Mucosa of descending colon (tissue), 3 donors: Measurements from ENCODE around the gene ZCCHC3. TPM values are rescaled to one million over a fixed set of nuclear protein-coding genes. Genes with fewer than 3 reads are reported as not detected.

Experiments used
- ATAC-seq: fragments of 200-7000 bp; cut with Tn5 transposase; one replicate; pipeline ENCODE4 v1.9.1; 2020; ENCODE audit warnings: mild to moderate bottlenecking, moderate library complexity
- DNase-seq, 3 donors: peaks; one replicate each; pipeline ENCODE4 v3.0.0-alpha.2; 2020
- H3K36me3 ChIP-seq: fragments of 200-600 bp; one replicate; pipeline ENCODE4 v1.8.0; 2021; ENCODE audit warnings: low read depth, mild to moderate bottlenecking
- H3K4me1 ChIP-seq: fragments of 200-600 bp; one replicate; pipeline ENCODE4 v1.8.0; 2021; ENCODE audit warnings: low read depth, mild to moderate bottlenecking
- H3K4me3 ChIP-seq: fragments of 200-600 bp; one replicate; pipeline ENCODE4 v1.8.0; 2021; ENCODE audit warnings: mild to moderate bottlenecking
- H3K9me3 ChIP-seq: fragments of 200-600 bp; one replicate; pipeline ENCODE4 v1.8.0; 2021; ENCODE audit warnings: mild to moderate bottlenecking
- intact Hi-C, 2 donors: fragments of 100-400 bp; cut with DNase I in 1 of 2; cut with micrococcal nuclease in 1 of 2; formaldehyde crosslinking; loops; one replicate each; pipeline versions ENCODE4 v1.11.0 to v1.11.1; 2022; cut with DNase I, micrococcal nuclease
- total RNA-seq, 3 donors: library from RNA; stranded (reverse); fragmentation: NEBNext Ultra II Directional in 2 of 3; extraction: Animal tissue kit (Norgen Biotek cat#: 25700) in 2 of 3; gene quantifications; one replicate each; pipeline versions ENCODE4 v1.2.1 to v1.2.4, GENCODE V29; 2021 to 2023
- TF ChIP-seq, protein P1 (sequence below): fragments of 200-600 bp; IDR thresholded peaks from one replicate; pipeline ENCODE4 v1.8.0; 2022; ENCODE audit warnings: antibody characterized with exemption, mild to moderate bottlenecking
- donor health status: DM: no; HTN: no; CAD: no; lungs with moderate emphysema.
- donor health status: DM: no; HTN: no; CAD: no.
- donor health status: DM: no; HTN: yes; CAD: no.

ZCCHC3 gene
- total RNA-seq, 3 donors from 2014 or later: 12.0 to 18.7 (median 12.6) TPM

DNA sequence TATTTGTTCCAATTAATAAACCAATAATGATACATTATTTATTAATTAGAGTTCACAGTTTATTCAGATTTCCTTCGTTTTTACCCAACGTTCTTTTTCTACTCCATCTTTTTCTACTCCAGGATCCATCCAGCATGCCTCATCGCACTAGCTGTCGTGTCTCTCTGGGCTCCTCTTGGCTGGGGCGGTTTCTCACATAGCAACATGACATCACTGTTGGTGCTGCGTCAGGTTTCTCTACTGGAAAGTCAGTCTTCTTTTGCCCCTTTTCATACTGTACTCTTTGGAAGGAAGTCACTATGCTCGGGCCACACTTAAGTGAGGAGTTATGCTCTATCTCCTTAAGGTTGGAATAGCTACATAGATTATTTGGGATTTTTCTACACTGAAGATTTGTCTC, 14.2 kb downstream of the ZCCHC3 start:
- no peak for ATAC-seq
- TF ChIP-seq, protein P1, sequence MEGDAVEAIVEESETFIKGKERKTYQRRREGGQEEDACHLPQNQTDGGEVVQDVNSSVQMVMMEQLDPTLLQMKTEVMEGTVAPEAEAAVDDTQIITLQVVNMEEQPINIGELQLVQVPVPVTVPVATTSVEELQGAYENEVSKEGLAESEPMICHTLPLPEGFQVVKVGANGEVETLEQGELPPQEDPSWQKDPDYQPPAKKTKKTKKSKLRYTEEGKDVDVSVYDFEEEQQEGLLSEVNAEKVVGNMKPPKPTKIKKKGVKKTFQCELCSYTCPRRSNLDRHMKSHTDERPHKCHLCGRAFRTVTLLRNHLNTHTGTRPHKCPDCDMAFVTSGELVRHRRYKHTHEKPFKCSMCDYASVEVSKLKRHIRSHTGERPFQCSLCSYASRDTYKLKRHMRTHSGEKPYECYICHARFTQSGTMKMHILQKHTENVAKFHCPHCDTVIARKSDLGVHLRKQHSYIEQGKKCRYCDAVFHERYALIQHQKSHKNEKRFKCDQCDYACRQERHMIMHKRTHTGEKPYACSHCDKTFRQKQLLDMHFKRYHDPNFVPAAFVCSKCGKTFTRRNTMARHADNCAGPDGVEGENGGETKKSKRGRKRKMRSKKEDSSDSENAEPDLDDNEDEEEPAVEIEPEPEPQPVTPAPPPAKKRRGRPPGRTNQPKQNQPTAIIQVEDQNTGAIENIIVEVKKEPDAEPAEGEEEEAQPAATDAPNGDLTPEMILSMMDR: no peak
- intact Hi-C loops: no loop called here

GRCh38 chr20:312067-312466, 14.7 kb downstream of the ZCCHC3 start:
- DNase-seq: no peak
- Histone ChIP-seq H3K9me3 (no peaks in the 10 kb centered on the region), H3K4me3 (no peak overlapping the region), H3K36me3 (no peaks in the 10 kb centered on the region), H3K4me1 (no peaks in the 10 kb centered on the region)
- intact Hi-C loops: no loop called here
- TF ChIP-seq, protein P1: no peak
- no peak for ATAC-seq

More for the DNA sequence above, 14.2 kb downstream of the ZCCHC3 start:
- H3K9me3 ChIP-seq: no peaks in the 10 kb centered on the region
- H3K4me1 ChIP-seq: no peaks in the 10 kb centered on the region
- H3K4me3 ChIP-seq: no peak overlapping the region
- DNase-seq: no peak
- no peaks in the 10 kb centered on the region for H3K36me3 ChIP-seq

- Histone ChIP-seq H3K9me3 (no peaks in the 10 kb centered on the region), H3K4me3 (no peak overlapping the region), H3K4me1 (no peaks in the 10 kb centered on the region), H3K36me3 (no peaks in the 10 kb centered on the region)
- TF ChIP-seq, protein P1: no peak
- no peak for ATAC-seq
- DNase-seq: no peak
- intact Hi-C loops: no loop called here
These were observed 15.5 kb downstream of the ZCCHC3 start for GRCh38 chr20:312866-313265.

GRCh38 chr20:313402-313801, 16.0 kb downstream of the ZCCHC3 start:
- no peaks in the 10 kb centered on the region for H3K9me3 ChIP-seq
- no peaks in the 10 kb centered on the region for H3K4me1 ChIP-seq
- TF ChIP-seq, protein P1: no peak
- DNase-seq (no peak), ATAC-seq (no peak)
- no peak overlapping the region for H3K4me3 ChIP-seq
- no peaks in the 10 kb centered on the region for H3K36me3 ChIP-seq
- intact Hi-C loops: no loop called here

DNA sequence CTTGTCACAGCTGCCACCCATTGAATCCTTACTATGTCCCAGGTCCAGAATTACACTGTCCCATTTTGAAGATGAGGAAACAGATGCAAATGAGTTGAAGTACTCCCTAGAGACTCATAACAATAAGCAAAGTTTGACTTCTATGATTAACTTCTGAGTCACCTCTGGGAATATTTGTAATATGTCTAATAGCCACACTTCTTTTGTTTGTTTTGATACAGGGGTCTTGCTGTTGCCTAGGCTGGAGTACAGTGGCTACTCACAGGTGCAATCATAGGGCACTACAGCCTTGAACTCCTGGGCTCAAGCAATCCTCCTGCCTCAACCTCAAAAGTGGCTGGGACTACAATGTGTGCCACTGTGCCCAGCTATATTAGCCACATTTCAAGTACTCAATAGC, 16.6 kb downstream of the ZCCHC3 start:
- DNase-seq: no peak
- Histone ChIP-seq H3K9me3 (no peaks in the 10 kb centered on the region), H3K4me3 (no peak overlapping the region), H3K4me1 (no peaks in the 10 kb centered on the region), H3K36me3 (no peaks in the 10 kb centered on the region)
- TF ChIP-seq, protein P1: no peak
- no peak for ATAC-seq
- intact Hi-C loops: no loop called here
